IMR-90 (cell line): Measurements from ENCODE around the gene FXYD4.

ENCODE experiments used
- RAD21 ChIP-seq: IDR thresholded peaks from 2 replicates; pipeline ENCODE4 v1.6.1; 2012; ENCODE audit warnings: low read length, improper control_type of control experiment
- TF ChIP-seq, protein P1 (sequence below): conservative IDR thresholded peaks from 2 replicates; pipeline ENCODE4 v1.5.1; 2012; ENCODE audit warnings: mild to moderate bottlenecking, low read depth, low read length, improper control_type of control experiment

DNA sequence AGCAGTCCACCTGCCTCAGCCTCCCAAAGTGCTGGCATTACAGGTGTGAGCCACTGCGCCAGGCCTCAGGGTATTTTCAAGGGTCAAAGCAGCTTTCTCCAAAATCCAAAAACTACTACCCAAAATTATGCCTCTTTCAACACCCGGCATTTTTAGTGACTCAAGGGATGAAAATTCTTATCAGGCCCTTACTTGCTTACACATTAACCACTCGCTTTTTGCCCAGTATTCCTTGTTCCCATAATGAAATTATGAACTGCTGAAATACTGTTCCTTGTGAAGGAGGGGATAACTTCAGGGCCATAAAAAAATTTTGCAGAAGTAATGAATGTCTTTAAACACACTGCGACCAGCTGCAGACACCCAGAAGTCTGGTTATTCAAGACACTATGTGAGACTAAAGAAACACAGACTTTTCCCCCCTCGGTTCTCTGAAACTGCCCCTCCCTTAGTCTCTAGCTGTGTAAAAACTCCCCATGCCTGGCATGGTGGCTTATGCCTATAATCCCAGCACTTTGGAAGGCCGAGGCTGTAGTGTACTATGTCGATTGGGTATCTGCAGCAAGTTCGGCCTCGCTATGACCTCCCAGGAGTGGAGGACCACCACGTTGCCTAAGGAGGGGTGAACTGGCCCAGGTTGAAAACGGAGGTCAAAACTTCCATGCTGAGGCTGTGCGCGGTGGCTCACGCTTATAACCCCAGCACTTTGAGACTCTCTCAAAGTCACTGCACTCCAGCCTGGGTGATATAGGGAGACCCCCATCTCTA, 12.0 kb downstream of the FXYD4 start:
- no peak for TF ChIP-seq RAD21
- TF ChIP-seq, protein P1, sequence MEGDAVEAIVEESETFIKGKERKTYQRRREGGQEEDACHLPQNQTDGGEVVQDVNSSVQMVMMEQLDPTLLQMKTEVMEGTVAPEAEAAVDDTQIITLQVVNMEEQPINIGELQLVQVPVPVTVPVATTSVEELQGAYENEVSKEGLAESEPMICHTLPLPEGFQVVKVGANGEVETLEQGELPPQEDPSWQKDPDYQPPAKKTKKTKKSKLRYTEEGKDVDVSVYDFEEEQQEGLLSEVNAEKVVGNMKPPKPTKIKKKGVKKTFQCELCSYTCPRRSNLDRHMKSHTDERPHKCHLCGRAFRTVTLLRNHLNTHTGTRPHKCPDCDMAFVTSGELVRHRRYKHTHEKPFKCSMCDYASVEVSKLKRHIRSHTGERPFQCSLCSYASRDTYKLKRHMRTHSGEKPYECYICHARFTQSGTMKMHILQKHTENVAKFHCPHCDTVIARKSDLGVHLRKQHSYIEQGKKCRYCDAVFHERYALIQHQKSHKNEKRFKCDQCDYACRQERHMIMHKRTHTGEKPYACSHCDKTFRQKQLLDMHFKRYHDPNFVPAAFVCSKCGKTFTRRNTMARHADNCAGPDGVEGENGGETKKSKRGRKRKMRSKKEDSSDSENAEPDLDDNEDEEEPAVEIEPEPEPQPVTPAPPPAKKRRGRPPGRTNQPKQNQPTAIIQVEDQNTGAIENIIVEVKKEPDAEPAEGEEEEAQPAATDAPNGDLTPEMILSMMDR: no peak
